T1000 (cell line): ENCODE measurements around the gene DDX27.

Source experiments
- DNase-seq: peaks from one replicate; lab custom pipeline; 2025; ENCODE audit warnings: mixed read lengths; lab: John Stamatoyannopoulos, UW

The DDX27 gene

DNA sequence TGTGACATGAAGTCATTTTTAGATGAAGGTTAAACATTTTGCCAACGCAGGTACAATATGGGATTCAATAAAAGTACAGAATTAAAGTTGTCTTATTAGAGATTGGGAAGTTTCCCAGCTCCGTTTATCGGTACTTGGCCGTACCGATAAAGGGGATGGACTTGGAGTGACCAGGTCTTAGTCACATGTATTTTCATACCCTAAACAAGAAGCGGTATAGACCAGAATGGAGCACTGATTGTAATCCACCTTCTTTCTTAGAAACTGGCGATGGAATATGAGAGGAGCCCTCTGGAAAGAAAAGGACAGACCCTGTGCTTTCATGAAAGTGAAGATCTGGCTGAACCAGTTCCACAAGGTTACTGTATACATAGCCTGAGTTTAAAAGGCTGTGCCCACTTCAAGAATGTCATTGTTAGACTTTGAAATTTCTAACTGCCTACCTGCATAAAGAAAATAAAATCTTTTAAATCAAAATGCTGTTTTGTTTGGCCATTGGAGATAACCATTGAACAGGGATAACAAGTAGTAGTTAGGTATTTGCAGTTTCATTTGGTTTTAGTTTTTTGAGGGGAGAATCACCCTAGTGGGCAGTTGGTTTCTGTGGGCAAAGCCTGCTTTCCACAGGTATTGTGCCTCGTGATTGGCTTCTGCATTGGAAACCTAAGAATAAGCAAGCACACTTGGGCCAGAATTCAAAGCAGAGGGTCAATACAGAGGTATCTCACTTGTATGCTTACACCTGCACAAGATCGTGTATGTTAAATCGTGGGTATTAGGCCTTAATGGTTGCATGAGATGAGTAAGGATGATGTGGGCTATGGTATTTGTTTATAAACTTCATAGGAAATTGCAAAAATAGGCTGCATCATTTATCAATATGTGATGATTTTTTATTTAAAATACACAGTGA, 69.8 kb downstream of the DDX27 start:
- DNase-seq: no peak

DNA sequence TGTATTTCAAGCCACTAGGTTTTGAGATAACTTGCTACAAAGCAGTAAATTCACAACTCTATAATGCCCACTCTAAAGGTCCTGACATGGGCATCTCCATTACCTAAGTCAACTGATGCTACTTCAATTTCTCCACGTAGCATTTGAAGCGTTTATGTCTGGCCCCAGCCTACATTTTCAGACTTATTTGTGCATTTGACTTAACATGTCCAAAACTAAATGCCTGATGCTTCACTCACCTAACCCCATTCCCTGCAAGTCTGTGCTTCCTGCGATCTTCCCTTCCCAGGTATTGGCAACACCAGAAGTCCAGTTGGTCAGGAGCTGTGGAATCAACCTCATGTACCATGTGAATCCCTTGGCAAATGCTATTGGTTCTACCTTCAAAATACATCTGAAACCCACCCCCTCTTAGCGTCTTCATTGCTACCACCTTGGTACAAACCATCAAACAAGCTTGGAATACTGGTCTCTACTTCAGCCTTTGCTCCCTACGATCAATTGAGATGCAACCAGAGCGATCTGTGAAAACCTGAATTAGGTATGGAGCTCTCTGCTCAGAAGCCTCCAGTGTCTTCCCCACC, 71.5 kb downstream of the DDX27 start:
- DNase-seq: no peak

GRCh38 chr20:49291200-49291599, 72.0 kb downstream of the DDX27 start:
- no peak for DNase-seq

DNA sequence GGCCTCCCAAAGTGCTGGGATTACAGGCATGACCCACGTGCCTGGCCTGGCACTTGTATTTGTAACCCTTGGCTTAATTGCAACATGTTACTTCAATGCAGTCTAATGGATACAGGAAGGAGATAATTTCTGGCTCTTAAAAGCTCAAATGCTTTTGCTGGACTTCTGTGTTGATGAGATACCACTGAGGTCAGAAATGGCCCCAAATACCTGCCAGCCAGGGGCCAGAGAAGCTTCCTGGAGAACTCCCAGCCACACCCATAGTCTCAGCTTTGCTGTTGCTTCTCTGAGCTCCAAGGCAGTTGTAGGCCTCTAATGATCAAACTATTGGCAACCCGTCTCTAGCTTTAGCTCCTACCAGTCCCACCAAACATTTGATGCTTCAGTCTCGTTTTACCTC, 72.8 kb downstream of the DDX27 start:
- no peak for DNase-seq

- DNase-seq: no peak
These were observed 73.9 kb downstream of the DDX27 start for GRCh38 chr20:49293122-49293521.
